BE2C (cell line): ENCODE measurements around the gene TGFBR3.

Experiments
- DNase-seq: peaks from one replicate; pipeline ENCODE4 v3.0.0-alpha.2; 2020
- H3K27me3 ChIP-seq: fragments of 250-450 bp; sonication (Bioruptor Pico); 2 replicates; pipeline ENCODE4 v1.5.1; 2020; ENCODE audit warnings: mild to moderate bottlenecking
- H3K36me3 ChIP-seq: fragments of 250-450 bp; sonication (Bioruptor Pico); 2 replicates; pipeline ENCODE4 v1.5.1; 2020; ENCODE audit warnings: mild to moderate bottlenecking
- H3K4me1 ChIP-seq: fragments of 250-450 bp; sonication (Bioruptor Pico); 2 replicates; pipeline ENCODE4 v1.5.1; 2020
- H3K4me3 ChIP-seq: 2 replicates; pipeline ENCODE4 v1.5.1; 2011; ENCODE audit warnings: low read depth, low read length
- H3K9me3 ChIP-seq: fragments of 250-450 bp; sonication (Bioruptor Pico); 2 replicates; pipeline ENCODE4 v1.5.1; 2020
- CTCF ChIP-seq: IDR thresholded peaks from 2 replicates; pipeline ENCODE4 v1.5.1; 2012; ENCODE audit warnings: mild to moderate bottlenecking, low read depth, low read length

The TGFBR3 gene

GRCh38 chr1:91879733-91880132 is 6.2 kb downstream of the TGFBR3 start:
- TF ChIP-seq CTCF = no peak
- no peak for DNase-seq
- Histone ChIP-seq H3K36me3 (no peaks in the 10 kb centered on the region), H3K4me3 (no peak overlapping the region), H3K9me3 (no peaks in the 10 kb centered on the region), H3K4me1 (no peaks in the 10 kb centered on the region), H3K27me3 (no peaks in the 10 kb centered on the region)

GRCh38 chr1:91877574-91878208 is 8.3 kb downstream of the TGFBR3 start:
- Histone ChIP-seq H3K9me3 (no peaks in the 10 kb centered on the region), H3K4me1 (no peaks in the 10 kb centered on the region), H3K36me3 (no peaks in the 10 kb centered on the region), H3K27me3 (no peaks in the 10 kb centered on the region), H3K4me3 (no peak overlapping the region)
- DNase-seq = no peak
- TF ChIP-seq CTCF = no peak

DNA sequence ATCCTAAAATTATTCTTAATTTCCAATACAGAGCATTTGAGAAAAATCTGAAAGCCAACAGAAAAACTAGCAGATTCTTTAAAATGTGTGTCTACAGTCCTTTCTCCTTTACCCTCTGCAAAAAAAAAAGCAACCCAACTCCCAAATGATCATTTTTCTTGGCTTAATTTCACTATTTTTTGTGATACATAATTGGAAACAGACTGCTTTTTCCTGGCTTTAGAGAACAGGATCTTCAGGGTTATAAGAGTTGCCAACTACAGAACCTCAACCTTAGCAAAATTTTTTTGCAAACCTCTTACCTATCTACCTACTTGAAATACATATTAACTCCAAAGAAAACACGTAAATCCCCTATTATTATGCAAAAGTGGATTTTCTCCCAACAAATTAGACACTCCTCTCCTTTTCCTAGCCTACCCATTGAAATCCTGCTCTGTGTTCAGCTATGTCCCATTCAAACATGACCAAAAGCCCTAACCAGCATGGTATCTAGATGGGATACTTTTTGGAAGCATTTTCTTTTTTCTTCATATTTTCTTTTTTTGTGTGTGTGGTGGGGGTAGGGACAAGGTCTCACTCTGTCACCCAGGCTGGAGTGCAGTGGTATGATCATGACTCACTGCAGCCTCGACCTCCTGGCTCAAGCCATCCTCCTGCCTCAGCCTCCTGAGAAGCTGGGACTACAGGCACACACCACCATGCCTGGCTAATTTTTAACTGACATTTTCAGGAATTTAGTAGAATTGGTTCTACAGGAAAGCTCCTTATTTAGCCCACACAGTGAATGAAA is 9.0 kb downstream of the TGFBR3 start:
- no peaks in the 10 kb centered on the region for H3K36me3 ChIP-seq
- DNase-seq = no peak
- no peaks in the 10 kb centered on the region for H3K9me3 ChIP-seq
- no peak overlapping the region for H3K4me3 ChIP-seq
- TF ChIP-seq CTCF = no peak
- H3K4me1 ChIP-seq = no peaks in the 10 kb centered on the region
- H3K27me3 ChIP-seq = no peaks in the 10 kb centered on the region

DNA sequence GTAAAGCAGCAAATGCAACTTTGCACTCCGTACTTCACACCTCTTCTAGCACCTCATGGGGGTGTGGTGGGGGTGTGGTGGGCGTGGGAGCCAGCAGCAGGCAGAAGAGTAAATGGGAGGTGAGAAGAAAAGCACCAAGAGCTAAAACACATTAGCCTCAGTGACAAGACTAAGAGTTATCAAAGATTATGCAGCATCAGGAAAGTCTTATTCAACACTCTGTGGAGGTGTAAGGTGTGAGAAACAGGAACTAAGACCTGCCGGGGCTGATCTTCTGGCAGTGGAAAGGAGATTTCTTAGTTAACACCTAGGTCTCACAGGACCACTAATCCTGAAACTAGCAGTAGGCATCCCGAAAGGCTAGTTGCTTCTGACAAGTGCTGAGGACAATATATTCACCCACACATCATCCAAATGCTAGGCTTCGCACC is 9.9 kb downstream of the TGFBR3 start:
- H3K9me3 ChIP-seq = no peaks in the 10 kb centered on the region
- TF ChIP-seq CTCF = no peak
- H3K4me3 ChIP-seq = no peak overlapping the region
- no peaks in the 10 kb centered on the region for H3K27me3 ChIP-seq
- H3K4me1 ChIP-seq = no peaks in the 10 kb centered on the region
- no peak for DNase-seq
- no peaks in the 10 kb centered on the region for H3K36me3 ChIP-seq

GRCh38 chr1:91874167-91874566 is 11.8 kb downstream of the TGFBR3 start:
- DNase-seq = no peak
- H3K9me3 ChIP-seq = no peaks in the 10 kb centered on the region
- H3K4me1 ChIP-seq = no peaks in the 10 kb centered on the region
- H3K36me3 ChIP-seq = no peaks in the 10 kb centered on the region
- no peak overlapping the region for H3K4me3 ChIP-seq
- H3K27me3 ChIP-seq = no peaks in the 10 kb centered on the region
- TF ChIP-seq CTCF = no peak

- DNase-seq = no peak
- no peaks in the 10 kb centered on the region for H3K27me3 ChIP-seq
- no peak for TF ChIP-seq CTCF
- H3K4me3 ChIP-seq = no peak overlapping the region
- H3K9me3 ChIP-seq = no peaks in the 10 kb centered on the region
- no peaks in the 10 kb centered on the region for H3K36me3 ChIP-seq
- no peaks in the 10 kb centered on the region for H3K4me1 ChIP-seq
These were observed 13.3 kb downstream of the TGFBR3 start for GRCh38 chr1:91872559-91873081.
